IMR-90 (cell line): ENCODE measurements around the gene LINC00632.

Experiments
- BHLHE40 ChIP-seq: fragments of 150-350 bp; IDR thresholded peaks from 2 replicates; pipeline ENCODE4 v1.6.1; 2016; ENCODE audit warnings: mild to moderate bottlenecking, low read depth, low read length
- CHD1 ChIP-seq: IDR thresholded peaks from 2 replicates; pipeline ENCODE4 v1.6.1; 2012; ENCODE audit warnings: low read depth, low read length, improper control_type of control experiment
- ELK1 ChIP-seq: fragments of 150-350 bp; IDR thresholded peaks from 2 replicates; pipeline ENCODE4 v1.6.1; 2016; ENCODE audit warnings: low read depth, mild to moderate bottlenecking, low read length, moderate library complexity, borderline replicate concordance
- FOS ChIP-seq: fragments of 150-350 bp; IDR thresholded peaks from 2 replicates; pipeline ENCODE4 v1.6.1; 2016; ENCODE audit warnings: low read depth, low read length
- NFE2L2 ChIP-seq: fragments of 150-350 bp; IDR thresholded peaks from 2 replicates; pipeline ENCODE4 v1.6.1; 2016; ENCODE audit warnings: low read depth, mild to moderate bottlenecking, low read length
- POLR2A ChIP-seq: IDR thresholded peaks from 2 replicates; pipeline ENCODE4 v1.6.1; 2012; ENCODE audit warnings: mild to moderate bottlenecking, low read depth, low read length
- RCOR1 ChIP-seq: IDR thresholded peaks from 2 replicates; pipeline ENCODE4 v1.6.1; 2012; ENCODE audit warnings: mild to moderate bottlenecking, low read length, improper control_type of control experiment; ENCODE audit not compliant: insufficient replicate concordance
- RFX5 ChIP-seq: IDR thresholded peaks from 2 replicates; pipeline ENCODE4 v1.8.0; 2012; ENCODE audit warnings: low read depth, mild to moderate bottlenecking, low read length, moderate library complexity
- SMC3 ChIP-seq: fragments of 150-350 bp; IDR thresholded peaks from 2 replicates; pipeline ENCODE4 v1.6.1; 2016; ENCODE audit warnings: low read depth, mild to moderate bottlenecking, antibody characterized with exemption, low read length, moderate library complexity
- TF ChIP-seq, protein P1 (sequence below): conservative IDR thresholded peaks from 2 replicates; pipeline ENCODE4 v1.5.1; 2012; ENCODE audit warnings: mild to moderate bottlenecking, low read depth, low read length, improper control_type of control experiment

GRCh38 chrX:140799216-140799615 lies 89.7 kb downstream of the LINC00632 start:
- TF ChIP-seq, protein P1, sequence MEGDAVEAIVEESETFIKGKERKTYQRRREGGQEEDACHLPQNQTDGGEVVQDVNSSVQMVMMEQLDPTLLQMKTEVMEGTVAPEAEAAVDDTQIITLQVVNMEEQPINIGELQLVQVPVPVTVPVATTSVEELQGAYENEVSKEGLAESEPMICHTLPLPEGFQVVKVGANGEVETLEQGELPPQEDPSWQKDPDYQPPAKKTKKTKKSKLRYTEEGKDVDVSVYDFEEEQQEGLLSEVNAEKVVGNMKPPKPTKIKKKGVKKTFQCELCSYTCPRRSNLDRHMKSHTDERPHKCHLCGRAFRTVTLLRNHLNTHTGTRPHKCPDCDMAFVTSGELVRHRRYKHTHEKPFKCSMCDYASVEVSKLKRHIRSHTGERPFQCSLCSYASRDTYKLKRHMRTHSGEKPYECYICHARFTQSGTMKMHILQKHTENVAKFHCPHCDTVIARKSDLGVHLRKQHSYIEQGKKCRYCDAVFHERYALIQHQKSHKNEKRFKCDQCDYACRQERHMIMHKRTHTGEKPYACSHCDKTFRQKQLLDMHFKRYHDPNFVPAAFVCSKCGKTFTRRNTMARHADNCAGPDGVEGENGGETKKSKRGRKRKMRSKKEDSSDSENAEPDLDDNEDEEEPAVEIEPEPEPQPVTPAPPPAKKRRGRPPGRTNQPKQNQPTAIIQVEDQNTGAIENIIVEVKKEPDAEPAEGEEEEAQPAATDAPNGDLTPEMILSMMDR = no peak
- TF ChIP-seq POLR2A (no peak), SMC3 (no peak), FOS (no peak), RFX5 (no peak), BHLHE40 (no peak), RCOR1 (no peak), NFE2L2 (no peak), CHD1 (no peak), ELK1 (no peak)
